K562 (cell line): ENCODE results near the gene APOLD1.

Source experiments
- BHLHE40 ChIP-seq: IDR thresholded peaks from 2 replicates; pipeline ENCODE4 v1.6.1; 2011; ENCODE audit warnings: low read length, improper control_type of control experiment
- CBX3 ChIP-seq, 2 experiments: IDR thresholded peaks; 1 replicate in 1 of 2; 2 replicates in 1 of 2; pipeline ENCODE4 v1.6.1; 2012; ENCODE audit warnings: inconsistent platforms in 2 of 2, low read length in 2 of 2, borderline replicate concordance in 1 of 2, control low read depth in 1 of 2
- CREB1 ChIP-seq, 2 experiments: sonication (generic) in 1 of 2; formaldehyde crosslinking in 1 of 2; IDR thresholded peaks; 2 replicates each; pipeline versions ENCODE4 v1.6.1 to v1.8.0; 2012 to 2022; ENCODE audit warnings: inconsistent platforms in 1 of 2, mild to moderate bottlenecking in 1 of 2, missing genetic modification reagents in 1 of 2, moderate library complexity in 1 of 2
- CUX1 ChIP-seq: fragments of 200-800 bp; sonication (Bioruptor generic); IDR thresholded peaks from 2 replicates; pipeline ENCODE4 v1.6.1; 2016; ENCODE audit warnings: missing genetic modification characterization, missing compliant biosample characterization
- MAX ChIP-seq: sonication (generic); formaldehyde crosslinking; IDR thresholded peaks from 2 replicates; pipeline ENCODE4 v1.9.0; 2022; ENCODE audit warnings: mild to moderate bottlenecking, missing genetic modification reagents
- MIER1 ChIP-seq: fragments of 450-650 bp; IDR thresholded peaks from 2 replicates; pipeline ENCODE4 v1.6.1; 2016; ENCODE audit warnings: antibody characterized with exemption, mild to moderate bottlenecking, low read depth
- MTA3 ChIP-seq: fragments of 450-650 bp; formaldehyde crosslinking; IDR thresholded peaks from 2 replicates; pipeline ENCODE4 v1.6.1; 2017; ENCODE audit warnings: mild to moderate bottlenecking, borderline replicate concordance
- NFATC3 ChIP-seq: fragments of 450-650 bp; IDR thresholded peaks from 2 replicates; pipeline ENCODE4 v1.6.1; 2017; ENCODE audit warnings: mild to moderate bottlenecking
- POLR2A ChIP-seq: fragments of 450-650 bp; conservative IDR thresholded peaks from 2 replicates; pipeline ENCODE4 v1.6.1; 2016
- REST ChIP-seq, 2 experiments: fragments of 450-650 bp; formaldehyde crosslinking in 1 of 2; IDR thresholded peaks; 2 replicates each; pipeline versions ENCODE4 v1.4.0 to v1.6.1; 2014 to 2020; ENCODE audit warnings: mild to moderate bottlenecking in 2 of 2, borderline replicate concordance in 1 of 2, low read depth in 1 of 2
- TCFL5 ChIP-seq: fragments of 250-450 bp; sonication (Bioruptor Pico); conservative IDR thresholded peaks from 2 replicates; pipeline ENCODE4 v1.6.1; 2021; ENCODE audit warnings: mild to moderate bottlenecking, moderate library complexity, matching md5 sums
- ZNF146 ChIP-seq: IDR thresholded peaks from one replicate; pipeline ENCODE4 v1.6.1; 2018; ENCODE audit warnings: missing compliant biosample characterization; ENCODE audit not compliant: unreplicated experiment
- ZNF318 ChIP-seq, 2 experiments: fragments of 450-650 bp; IDR thresholded peaks; 2 replicates each; pipeline ENCODE4 v1.6.1; 2016; ENCODE audit warnings: mild to moderate bottlenecking in 2 of 2, borderline replicate concordance in 1 of 2, low read depth in 1 of 2, moderate library complexity in 1 of 2

GRCh38 chr12:12747278-12747677, 38.2 kb upstream of the APOLD1 start:
- TF ChIP-seq MAX (no peak), CREB1 (IDR thresholded peaks at IDR 0.05) (no peak), CREB1 (CRISPR knock-in tag; IDR thresholded peaks at IDR 0.05) (no peak), CUX1 (CRISPR knock-in tag) (no peak), CBX3 (IDR thresholded peaks at IDR 0.05; ENCODE audit: borderline replicate concordance in 1 of 2, low read length in 2 of 2) (no peak), POLR2A (no peak), MTA3 (no peak), BHLHE40 (no peak), TCFL5 (CRISPR knock-in tag) (no peak), REST (IDR thresholded peaks at IDR 0.05; ENCODE audit: borderline replicate concordance) (no peak), REST (CRISPR knock-in tag; IDR thresholded peaks at IDR 0.05; ENCODE audit: low read depth) (no peak), MIER1 (no peak), NFATC3 (no peak), ZNF146 (CRISPR knock-in tag) (no peak), ZNF318 (IDR thresholded peaks at IDR 0.05; ENCODE audit: borderline replicate concordance in 1 of 2, low read depth in 1 of 2) (no peak)
